Stimulated activated CD4-positive, alpha-beta T cell treated with anti-CD3 and anti-CD28 coated beads, Interleukin-1b, Interleukin-23, amount 100 ng/mL, for 24 hours (primary cell): Measurements from ENCODE around the gene SLX9.

Experiments
- DNase-seq, 4 experiments: peaks; one replicate each; pipeline ENCODE4 v3.0.0-alpha.2; 2020; ENCODE audit warnings: low read depth in 4 of 4, low spot score in 1 of 4

SLX9 gene

DNA sequence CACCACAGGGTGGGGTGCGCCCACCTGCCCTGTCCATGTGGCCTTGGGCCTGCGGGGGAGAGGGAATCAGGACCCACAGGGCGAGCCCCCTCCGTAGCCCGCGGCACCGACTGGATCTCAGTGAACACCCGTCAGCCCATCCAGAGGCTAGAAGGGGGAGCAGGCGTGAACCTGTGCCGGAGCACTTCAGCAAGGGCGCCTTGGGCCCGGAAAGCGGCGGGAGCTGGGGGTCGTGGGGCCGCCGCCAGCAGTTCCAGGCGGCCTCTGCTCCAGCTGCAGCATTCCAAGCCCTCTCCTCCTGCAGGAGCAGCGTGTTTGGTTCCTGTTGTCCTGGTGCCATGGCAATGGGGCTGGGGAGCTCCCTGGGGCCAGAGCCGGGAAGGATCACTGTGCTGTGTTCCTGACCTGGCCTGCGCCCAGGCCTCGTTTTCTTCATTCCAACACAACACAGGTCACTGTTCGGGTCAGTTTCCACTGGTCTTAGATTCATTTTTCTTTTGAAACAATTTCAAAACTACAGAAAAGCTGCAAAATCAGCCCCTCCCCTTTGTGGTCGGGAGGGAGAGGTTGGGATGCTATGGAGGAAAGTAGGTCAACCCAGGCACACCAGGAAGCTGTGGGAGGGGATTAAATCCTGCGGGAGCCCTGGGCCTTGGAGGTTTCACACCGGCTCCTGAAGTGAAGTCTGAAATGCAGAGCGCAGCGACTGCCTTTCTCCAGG lies 18.8 kb downstream of the SLX9 start:
- DNase-seq = no peak

GRCh38 chr21:44959376-44960091 lies 19.7 kb downstream of the SLX9 start:
- no peak for DNase-seq

DNA sequence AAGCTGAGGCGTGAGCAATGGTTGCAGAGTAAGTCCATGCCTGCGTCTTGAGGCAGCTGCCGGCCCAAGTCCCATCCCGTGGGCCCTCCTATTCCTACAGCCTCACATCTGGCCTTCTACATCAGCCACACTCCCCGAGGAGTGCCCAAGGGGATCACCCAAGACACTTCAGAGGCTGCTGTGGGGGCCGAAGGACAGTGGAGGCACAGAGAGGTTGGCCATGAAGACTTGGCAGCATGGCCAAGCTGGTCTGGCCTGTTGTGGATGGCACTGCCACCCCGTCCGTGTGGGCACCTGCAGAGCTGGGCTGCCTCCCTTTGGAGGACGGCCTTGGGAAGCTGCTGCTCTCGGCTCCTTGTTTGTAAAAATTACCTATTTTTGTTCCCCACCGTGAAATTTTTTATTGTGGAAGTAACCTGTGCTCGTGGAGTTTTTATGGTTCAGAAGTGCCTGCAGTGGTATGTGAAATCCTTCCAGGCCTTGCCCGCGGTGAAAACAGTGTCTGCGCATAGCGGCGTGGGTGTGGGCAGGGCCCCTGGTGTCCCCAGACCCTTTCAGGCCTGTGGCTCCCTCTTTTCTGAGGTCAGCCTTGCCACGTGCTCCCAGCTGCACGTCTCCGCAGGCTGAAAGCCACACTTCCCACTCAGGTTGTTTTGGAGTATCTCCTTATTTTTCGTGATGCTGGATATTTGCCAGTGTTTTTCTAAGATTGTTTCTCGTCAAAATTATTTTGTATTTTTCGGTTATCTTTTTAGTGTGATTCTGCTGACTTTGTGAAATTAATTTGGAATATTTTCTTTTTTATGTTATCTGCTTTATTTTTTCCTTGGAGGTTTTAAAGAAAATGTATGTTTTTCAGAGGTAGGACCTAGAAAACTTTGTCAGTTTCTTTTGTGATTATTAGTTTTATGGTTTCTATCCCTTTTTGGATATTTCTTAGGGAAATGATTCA lies 20.6 kb downstream of the SLX9 start:
- no peak for DNase-seq

DNA sequence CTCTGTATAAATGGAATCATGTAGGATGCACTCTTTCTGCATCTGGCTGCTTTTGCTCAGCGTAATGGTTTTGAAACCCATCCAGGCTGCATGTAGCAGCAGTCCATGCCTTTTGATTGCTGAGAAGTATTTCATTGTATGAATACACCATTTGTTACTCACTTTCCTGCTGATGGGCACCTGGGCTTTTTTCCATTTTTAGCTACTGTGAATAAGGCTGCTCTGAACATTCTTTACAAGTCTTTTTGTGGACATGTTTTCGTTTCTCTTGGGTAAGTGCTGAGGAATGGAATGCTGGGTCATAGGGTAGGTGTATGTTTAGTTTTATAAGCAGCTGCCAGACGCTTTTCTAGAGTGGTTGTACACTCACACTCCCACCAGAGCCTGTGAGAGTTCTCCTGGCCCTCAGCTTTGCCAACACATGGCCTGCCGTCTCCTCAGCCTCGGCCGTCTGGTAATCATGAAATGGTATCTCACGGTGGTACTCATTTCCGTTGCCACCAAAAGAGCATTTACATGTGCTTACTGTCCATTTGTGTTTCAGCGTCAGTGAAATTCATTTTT lies 22.7 kb downstream of the SLX9 start:
- no peak for DNase-seq

GRCh38 chr21:44964381-44964780 lies 24.6 kb downstream of the SLX9 start:
- no peak for DNase-seq

GRCh38 chr21:44965251-44966022 lies 25.6 kb downstream of the SLX9 start:
- peak in 1 of 4 experiments; percentile 25 for DNase-seq

DNA sequence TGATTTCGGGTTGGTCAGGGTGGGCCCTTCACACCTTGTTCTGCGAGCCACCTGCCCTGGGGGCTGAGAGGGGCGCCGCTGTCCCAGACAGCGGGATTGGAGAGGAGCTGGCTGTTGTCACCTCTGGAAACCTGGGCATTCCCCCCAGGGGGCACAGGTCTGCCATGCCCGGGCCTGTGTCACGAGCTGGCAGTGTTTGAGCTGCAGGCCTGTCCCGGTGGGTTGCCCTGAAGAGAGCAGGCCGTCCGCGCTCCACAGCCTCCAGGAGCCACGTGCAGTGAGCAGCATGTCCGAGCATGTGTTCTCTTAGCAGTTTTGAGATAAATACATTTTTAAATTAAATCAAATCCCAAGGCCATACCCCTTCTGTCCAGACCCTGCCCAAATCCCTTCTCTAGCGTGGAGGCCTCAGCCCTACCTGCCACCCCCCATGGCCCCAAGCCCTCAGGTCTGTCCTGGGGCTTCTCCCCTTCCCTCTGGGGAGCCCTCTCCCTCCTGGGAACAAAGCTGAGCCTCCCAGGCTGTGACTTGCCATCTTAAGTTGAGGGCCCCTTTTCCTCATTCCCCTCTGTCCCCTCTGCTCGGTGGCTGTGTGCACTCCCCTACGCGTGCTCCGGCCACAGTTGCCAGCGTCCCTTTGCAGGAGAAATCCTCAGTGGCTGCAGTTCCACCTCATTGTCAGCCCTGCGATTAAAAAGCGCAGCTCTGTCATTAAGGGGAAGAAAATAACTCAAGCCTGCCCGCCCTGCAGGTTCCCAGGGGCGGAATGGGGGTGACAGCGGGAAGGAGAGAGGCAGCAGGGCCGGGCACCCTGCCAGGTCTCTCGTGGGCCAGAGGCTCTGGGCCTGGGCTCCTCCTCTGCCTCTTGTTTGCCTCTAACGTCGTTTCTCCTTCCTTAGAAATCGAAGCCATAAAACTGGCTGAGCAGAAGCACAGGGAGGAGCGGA lies 26.6 kb downstream of the SLX9 start:
- DNase-seq = no peak

- DNase-seq = no peak
Observed at GRCh38 chr21:44967082-44968047, 27.5 kb downstream of the SLX9 start.

GRCh38 chr21:44969066-44969670 lies 29.3 kb downstream of the SLX9 start:
- DNase-seq = no peak

DNA sequence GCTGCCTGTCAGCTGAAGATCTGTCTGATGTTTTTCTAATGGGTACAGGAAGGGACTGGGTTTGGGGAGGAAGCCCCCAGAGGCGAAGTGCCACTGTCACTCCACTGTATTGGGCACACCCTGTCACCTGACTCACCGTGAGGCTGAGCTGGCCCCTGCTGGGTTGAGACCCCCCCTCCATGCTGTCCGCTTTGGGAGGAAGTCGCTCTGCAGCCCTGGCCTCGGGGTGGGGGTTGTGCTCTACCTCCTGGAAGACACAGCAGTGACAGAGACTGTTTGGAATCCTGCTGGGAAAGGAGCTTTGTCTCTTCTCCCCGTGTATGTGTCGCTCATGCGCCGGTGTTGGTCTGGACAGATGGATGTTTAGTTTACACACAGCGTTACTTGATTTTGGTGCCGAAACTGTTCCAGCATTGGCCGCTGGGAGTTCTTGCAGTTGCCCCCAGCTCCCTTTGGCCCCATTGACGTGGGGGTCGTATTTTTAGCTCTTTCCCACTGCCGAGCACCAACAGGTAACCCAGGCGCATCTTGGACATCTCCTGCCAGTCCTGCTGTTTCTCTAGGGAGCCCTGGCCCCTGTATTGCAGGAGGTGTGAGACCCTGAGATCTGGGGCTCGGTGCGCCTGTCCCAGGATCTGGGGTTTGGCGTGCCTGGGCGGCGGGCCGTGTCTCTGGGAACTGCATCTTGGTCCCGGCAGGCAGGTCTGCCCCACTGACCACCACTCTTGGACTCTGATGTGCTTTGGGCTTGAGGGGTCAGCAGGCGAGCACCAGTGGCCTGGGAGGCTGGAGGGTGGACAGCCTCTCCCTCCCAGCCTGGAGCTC lies 30.3 kb downstream of the SLX9 start:
- no peak for DNase-seq

DNA sequence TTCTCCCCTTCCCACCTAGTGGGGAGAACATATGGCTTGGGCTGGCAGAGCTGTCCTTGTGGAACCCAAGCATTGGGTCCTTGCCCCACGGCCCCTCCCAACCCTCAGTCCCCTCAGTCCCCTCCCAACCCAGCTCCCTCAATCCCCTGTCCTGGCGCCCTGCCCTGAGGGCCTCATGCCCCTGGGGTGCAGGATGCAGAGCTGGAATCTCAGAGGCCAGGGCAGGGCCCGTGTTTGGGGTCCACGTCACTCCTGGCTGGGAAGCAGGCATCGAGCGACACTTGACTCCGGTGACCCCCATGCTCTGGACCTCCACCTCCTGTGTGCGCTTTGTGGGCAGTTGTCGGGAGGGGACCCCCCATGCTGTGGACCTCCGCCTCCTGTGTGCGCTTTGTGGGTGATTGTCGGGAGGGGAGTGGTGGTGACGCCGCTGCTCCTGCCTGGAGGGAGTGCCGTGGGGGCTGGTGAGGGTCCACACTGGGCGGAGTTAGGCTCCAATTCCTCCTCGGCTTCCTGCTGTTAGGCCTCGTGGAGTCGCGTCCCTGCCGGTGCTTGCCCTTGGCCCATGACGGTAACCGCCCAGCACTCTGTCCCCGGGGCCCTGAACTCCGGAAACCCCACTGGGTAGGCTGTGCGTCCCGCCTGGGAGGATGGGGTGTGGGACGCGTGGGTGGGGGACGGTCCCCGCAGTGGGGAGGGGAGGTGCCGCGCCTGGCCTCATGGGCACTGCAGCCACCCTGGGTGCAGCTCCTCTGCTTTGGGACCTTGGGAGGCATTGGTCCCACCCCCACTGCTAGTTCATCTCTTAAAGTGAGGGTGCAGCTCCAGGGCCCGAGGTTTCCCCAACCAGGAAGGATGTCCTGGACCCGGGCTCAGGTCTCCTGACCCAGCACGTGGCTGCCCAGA lies 31.2 kb downstream of the SLX9 start:
- no peak for DNase-seq

- DNase-seq = no peak
Observed at GRCh38 chr21:44971672-44971995, 31.8 kb downstream of the SLX9 start.

GRCh38 chr21:44972301-44972814 lies 32.5 kb downstream of the SLX9 start:
- DNase-seq = no peak

DNA sequence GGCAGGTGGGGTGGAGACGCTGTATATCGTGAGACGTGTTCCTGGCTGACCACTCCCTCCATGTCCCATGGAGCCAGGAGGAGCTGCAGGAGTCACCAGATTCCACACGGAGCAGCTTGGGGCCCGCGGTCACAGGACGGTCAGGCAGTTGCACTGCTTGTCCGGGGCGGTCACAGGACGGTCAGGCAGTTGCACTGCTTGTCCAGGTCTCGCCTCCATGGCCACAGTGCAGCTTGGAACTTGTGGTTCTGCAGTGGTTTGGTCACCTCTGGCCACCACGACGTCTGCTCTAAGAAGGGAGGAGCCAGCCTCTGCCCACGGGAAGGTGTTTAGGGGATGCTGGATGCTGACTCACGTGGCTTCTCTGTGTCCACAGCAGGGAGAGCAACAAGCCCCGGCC lies 33.0 kb downstream of the SLX9 start:
- DNase-seq = no peak

- no peak for DNase-seq
Observed at GRCh38 chr21:44973598-44973997, 33.8 kb downstream of the SLX9 start.

GRCh38 chr21:44974676-44975075 lies 34.8 kb downstream of the SLX9 start:
- no peak for DNase-seq
